K562 (cell line): Measurements from ENCODE around the gene SCAPER. TPM values are rescaled to one million over a fixed set of nuclear protein-coding genes. Genes with fewer than 3 reads are reported as not detected.

Source experiments
- ATAC-seq: fragments of 200-7000 bp; cut with Tn5 transposase; 3 replicates; pipeline ENCODE4 v1.9.1; 2020; ENCODE audit warnings: moderate library complexity
- BruUV-seq: library from RNA; stranded (reverse); fragments of 400-500 nt; replicated peaks from 2 replicates; lab custom pipeline; 2021; lab: Mats Ljungman, UMichigan
- CTCF ChIA-PET: fragments of 300-600 bp; formaldehyde crosslinking; extraction: SDS; loops from one replicate; lab custom pipeline; 2021; ENCODE audit warnings: low intra/inter-chr PET ratio; lab: Yijun Ruan, JAX
- POLR2A ChIA-PET: fragments of 300-600, 350-650 bp; sonication (Branson Sonifier 250); formaldehyde crosslinking; extraction: SDS; loops from one replicate; lab custom pipeline; 2021; ENCODE audit warnings: antibody characterized with exemption, inconsistent platforms; lab: Yijun Ruan, JAX
- DNase-seq, 4 experiments: peaks; one replicate each; pipeline versions ENCODE4 v3.0.0 to v3.0.0-alpha.2; 2011 to 2018; ENCODE audit warnings: low spot score in 3 of 4, mixed read lengths in 3 of 4; ENCODE audit errors: extremely low read depth in 1 of 4
- FAIRE-seq: peaks from 2 replicates; lab custom pipeline; 2011; peaks lifted over from hg19 to GRCh38; lab: Jason Lieb, UNC
- H2AFZ ChIP-seq: 2 replicates; pipeline ENCODE4 v1.6.0; 2011; ENCODE audit warnings: low read depth, low read length, control low read depth, inconsistent platforms
- H3K27ac ChIP-seq: fragments of 200-600 bp; 3 replicates; pipeline ENCODE4 v1.8.0; 2011; ENCODE audit warnings: low read depth, mild to moderate bottlenecking, control low read depth, inconsistent platforms, low read length, moderate library complexity, mixed read lengths; ENCODE audit errors: extremely low read depth
- H3K27me3 ChIP-seq, 2 experiments: fragments of 300-600 bp in 1 of 2; 2 replicates in 1 of 2; 3 replicates in 1 of 2; pipeline versions ENCODE4 v1.6.0 to v1.8.0; 2011; ENCODE audit warnings: inconsistent platforms in 2 of 2, low read length in 2 of 2, mild to moderate bottlenecking in 1 of 2, mixed read lengths in 1 of 2, moderate library complexity in 1 of 2; ENCODE audit not compliant: control insufficient read depth in 2 of 2, insufficient read depth in 2 of 2
- H3K36me3 ChIP-seq: fragments of 300-600 bp; 3 replicates; pipeline ENCODE4 v1.8.0; 2011; ENCODE audit warnings: mild to moderate bottlenecking, low read length, inconsistent platforms; ENCODE audit not compliant: control insufficient read depth, insufficient read depth
- H3K4me1 ChIP-seq, 2 experiments: fragments of 200-600 bp in 1 of 2; replicated peaks in 1 of 2; 2 replicates in 1 of 2; 3 replicates in 1 of 2; pipeline versions ENCODE4 v1.5.1 to v1.8.0; 2011; ENCODE audit warnings: inconsistent platforms in 2 of 2, low read length in 2 of 2, mild to moderate bottlenecking in 1 of 2, mixed read lengths in 1 of 2, moderate library complexity in 1 of 2; ENCODE audit not compliant: control insufficient read depth in 2 of 2, insufficient read depth in 2 of 2
- H3K4me2 ChIP-seq: 2 replicates; pipeline ENCODE4 v1.6.1; 2011; ENCODE audit warnings: low read length, control low read depth, inconsistent platforms, mixed read lengths; ENCODE audit not compliant: insufficient read depth
- H3K4me3 ChIP-seq: fragments of 200-600 bp; sonication (generic), shearing (Covaris generic); 2 replicates; pipeline ENCODE4 v1.5.1; 2016; ENCODE audit warnings: control low read depth, inconsistent platforms
- H3K79me2 ChIP-seq: fragments of 200-600 bp; 3 replicates; pipeline ENCODE4 v1.8.0; 2011; ENCODE audit warnings: low read length, inconsistent platforms; ENCODE audit not compliant: control insufficient read depth, insufficient read depth
- H3K9ac ChIP-seq, 2 experiments: 2 replicates each; pipeline versions ENCODE4 v1.6.0 to v1.6.1; 2011; ENCODE audit warnings: low read depth in 2 of 2, low read length in 2 of 2, control low read depth in 1 of 2, inconsistent platforms in 1 of 2, mild to moderate bottlenecking in 1 of 2, mixed read lengths in 1 of 2; ENCODE audit not compliant: insufficient read depth in 1 of 2
- H3K9me1 ChIP-seq: one replicate; pipeline ENCODE4 v1.6.0; 2011; ENCODE audit warnings: inconsistent platforms, mild to moderate bottlenecking, low read length, moderate library complexity; ENCODE audit not compliant: control insufficient read depth, insufficient read depth
- H3K9me3 ChIP-seq: replicated peaks from 2 replicates; pipeline ENCODE4 v1.5.1; 2011; ENCODE audit warnings: low read depth, low read length, inconsistent platforms; ENCODE audit not compliant: control insufficient read depth, insufficient read depth
- H4K20me1 ChIP-seq: replicated peaks from 2 replicates; pipeline ENCODE4 v1.6.1; 2011; ENCODE audit warnings: low read length, inconsistent platforms, mixed read lengths; ENCODE audit not compliant: control insufficient read depth, insufficient read depth
- CBX5 ChIP-seq: IDR thresholded peaks from 2 replicates; pipeline ENCODE4 v1.6.1; 2014; ENCODE audit warnings: low read depth, borderline replicate concordance
- EWSR1 ChIP-seq: fragments of 450-650 bp; IDR thresholded peaks from 2 replicates; pipeline ENCODE4 v1.6.1; 2018; ENCODE audit warnings: borderline replicate concordance, mild to moderate bottlenecking, low read depth, moderate library complexity; ENCODE audit not compliant: partially characterized antibody
- NR2C1 ChIP-seq, 2 experiments: fragments of 450-650 bp; IDR thresholded peaks; 2 replicates each; pipeline ENCODE4 v1.6.1; 2017; ENCODE audit warnings: mild to moderate bottlenecking in 2 of 2, antibody characterized with exemption in 1 of 2, inconsistent platforms in 1 of 2, missing compliant biosample characterization in 1 of 2, missing genetic modification characterization in 1 of 2
- PCBP2 ChIP-seq: fragments of 200-400 bp; formaldehyde crosslinking; IDR thresholded peaks from 2 replicates; pipeline ENCODE4 v1.6.1; 2018; ENCODE audit warnings: low read length, low read depth, mild to moderate bottlenecking, moderate library complexity; ENCODE audit not compliant: poor library complexity, severe bottlenecking
- SMARCA4 ChIP-seq: fragments of 450-650 bp; IDR thresholded peaks from 2 replicates; pipeline ENCODE4 v1.6.1; 2016
- STAT5A ChIP-seq: IDR thresholded peaks from 2 replicates; pipeline ENCODE4 v1.6.1; 2012; ENCODE audit warnings: low read length, inconsistent platforms, borderline replicate concordance
- TRIM28 ChIP-seq: fragments of 450-650 bp; IDR thresholded peaks from 2 replicates; pipeline ENCODE4 v1.6.1; 2017
- ZNF707 ChIP-seq: fragments of 250-450 bp; sonication (Bioruptor Pico); conservative IDR thresholded peaks from 2 replicates; pipeline ENCODE4 v1.8.0; 2022; ENCODE audit warnings: inconsistent platforms, mild to moderate bottlenecking, moderate library complexity
- WGBS: fragments of 100-300 bp; shearing (Covaris generic); methylation state at CpG from one replicate; pipeline ENCODE4 v1.1.6; 2016; ENCODE audit warnings: low coverage, mixed read lengths; ENCODE audit not compliant: insufficient coverage; ENCODE audit errors: missing lambda C conversion rate; 5-methylcytosine and 5-hydroxymethylcytosine counted together
- in situ Hi-C: fragments of 300-500 bp; cut with MboI; formaldehyde crosslinking; loops from 4 replicates; pipeline ENCODE4 v1.15.0; 2018; ENCODE audit warnings: inconsistent platforms, mixed read lengths
- intact Hi-C: fragments of 100-400 bp; cut with micrococcal nuclease; formaldehyde crosslinking; loops from 2 replicates; pipeline ENCODE4 v1.14.2; 2022
- polyA plus RNA-seq, 8 experiments: library from polyadenylated mRNA; depleted of rRNA in 4 of 8; stranded (reverse) in 5 of 8; unstranded in 3 of 8; fragments of >200 nt; fragmentation: Nextera tagmentation in 2 of 8; fragmentation: Illumina TruSeq in 1 of 8; extraction: Ambion mirVana in 2 of 8; extraction: Trizol in 1 of 8; gene quantifications; 2 replicates each; pipeline versions ENCODE4 v1.2.1 to v1.2.3, GENCODE V29; 2011 to 2014; ENCODE audit warnings: inconsistent platforms in 1 of 8, missing spikeins in 1 of 8
- total RNA-seq, 7 experiments: library from RNA; depleted of rRNA in 6 of 7; stranded (reverse); fragments of >200 nt in 6 of 7; fragmentation: Illumina TruSeq in 2 of 7; extraction: Trizol in 2 of 7; gene quantifications; 2 replicates each; pipeline versions ENCODE4 v1.2.1 to v1.2.3, GENCODE V29; 2011 to 2021; ENCODE audit warnings: low replicate concordance in 1 of 7
- TF ChIP-seq, protein P1 (sequence below): fragments of 200-800 bp; sonication (Bioruptor generic); IDR thresholded peaks from 2 replicates; pipeline ENCODE4 v1.6.1; 2017; ENCODE audit warnings: missing genetic modification characterization, missing compliant biosample characterization
- TF ChIP-seq, protein P2 (sequence below): sonication (generic); formaldehyde crosslinking; IDR thresholded peaks from 2 replicates; pipeline ENCODE4 v1.9.0; 2022; ENCODE audit warnings: mild to moderate bottlenecking, missing genetic modification reagents
- TF ChIP-seq, protein P3 (sequence below): sonication (generic); formaldehyde crosslinking; IDR thresholded peaks from 2 replicates; pipeline ENCODE4 v1.8.0; 2023; ENCODE audit warnings: missing genetic modification reagents, mild to moderate bottlenecking, borderline replicate concordance
- TF ChIP-seq, protein P4 (sequence below): fragments of 450-650 bp; IDR thresholded peaks from one replicate; pipeline ENCODE4 v1.6.1; 2018; ENCODE audit warnings: mild to moderate bottlenecking, moderate library complexity; ENCODE audit not compliant: partially characterized antibody

SCAPER gene
- total and polyA plus RNA-seq, 9 of the 15 experiments (the other 6 are each of a cell fraction or from before 2014, with no cell fraction given): 1.3 to 5.7 (median 3.2) TPM

DNA sequence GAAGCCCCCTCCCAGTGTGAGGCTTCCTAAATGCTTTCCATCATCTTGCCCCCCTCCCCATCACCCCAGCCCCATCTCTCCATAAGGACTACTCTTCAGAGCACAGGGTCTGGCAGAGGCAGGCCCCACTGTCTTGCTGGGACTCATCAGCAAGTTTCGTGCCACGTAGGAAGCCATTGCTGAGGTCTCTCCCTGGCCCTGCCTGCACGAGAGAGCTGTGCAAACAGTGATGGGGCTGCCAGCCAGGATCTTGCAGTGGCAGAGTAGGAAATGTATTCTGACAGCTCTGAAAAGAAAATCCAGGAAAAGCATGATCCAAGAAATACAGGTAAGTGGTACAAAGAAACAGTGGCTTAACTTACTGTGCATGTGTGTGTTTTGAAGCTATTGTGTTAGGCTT, 546.0 kb downstream of the SCAPER start (continued):
- TF ChIP-seq, protein P1, sequence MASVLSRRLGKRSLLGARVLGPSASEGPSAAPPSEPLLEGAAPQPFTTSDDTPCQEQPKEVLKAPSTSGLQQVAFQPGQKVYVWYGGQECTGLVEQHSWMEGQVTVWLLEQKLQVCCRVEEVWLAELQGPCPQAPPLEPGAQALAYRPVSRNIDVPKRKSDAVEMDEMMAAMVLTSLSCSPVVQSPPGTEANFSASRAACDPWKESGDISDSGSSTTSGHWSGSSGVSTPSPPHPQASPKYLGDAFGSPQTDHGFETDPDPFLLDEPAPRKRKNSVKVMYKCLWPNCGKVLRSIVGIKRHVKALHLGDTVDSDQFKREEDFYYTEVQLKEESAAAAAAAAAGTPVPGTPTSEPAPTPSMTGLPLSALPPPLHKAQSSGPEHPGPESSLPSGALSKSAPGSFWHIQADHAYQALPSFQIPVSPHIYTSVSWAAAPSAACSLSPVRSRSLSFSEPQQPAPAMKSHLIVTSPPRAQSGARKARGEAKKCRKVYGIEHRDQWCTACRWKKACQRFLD (CRISPR knock-in tag): no peak
- TF ChIP-seq SMARCA4: no peak

DNA sequence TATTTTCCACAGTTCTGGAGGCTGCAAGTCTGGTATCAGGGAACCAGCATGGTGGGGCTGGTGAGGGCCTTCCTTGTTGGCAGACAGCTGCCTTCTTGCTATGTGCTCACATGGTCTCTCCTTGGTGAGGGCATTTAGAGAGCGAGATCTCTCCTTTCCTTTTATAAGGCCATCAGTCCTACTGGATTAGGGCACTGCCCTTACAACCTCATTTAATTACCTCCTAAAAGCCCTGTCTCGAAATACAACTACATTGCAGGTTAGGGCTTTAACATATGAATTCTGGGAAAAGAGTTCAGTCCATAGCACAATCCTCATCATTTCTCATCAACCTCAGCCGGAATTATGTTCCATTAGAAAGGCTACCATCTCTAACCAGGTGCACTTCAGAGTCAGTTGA, 546.7 kb downstream of the SCAPER start:
- H3K27ac ChIP-seq: no peak overlapping the region
- H3K36me3 ChIP-seq: no peaks in the 10 kb centered on the region
- intact Hi-C loops (no loop called here), in situ Hi-C loops (no loop called here)
- ChIA-PET POLR2A (interaction anchor here (0.7 to 1.6 kb wide), 2 partner anchors 10 to 23 kb away, joined by 3 to 4 read pairs; no protein-coding TSS in a partner anchor), CTCF (no interaction called here)
- no TSS peak for BruUV-seq
- no peak for FAIRE-seq
- H2AFZ ChIP-seq: no peak overlapping the region
- 0% methylated on average over 3 of the region's 3 CpGs for whole genome bisulfite sequencing
- no peaks in the 10 kb centered on the region; a peak in 1 of 5 replicates for H3K4me1 ChIP-seq
- no peaks in the 10 kb centered on the region for H3K9me1 ChIP-seq
- ATAC-seq: no peak
- H3K9me3 ChIP-seq: no peaks in the 10 kb centered on the region
- no peaks in the 10 kb centered on the region for H4K20me1 ChIP-seq
- no peaks in the 10 kb centered on the region for H3K79me2 ChIP-seq
- H3K4me3 ChIP-seq: no peak overlapping the region
- H3K4me2 ChIP-seq: no peak overlapping the region
- no peak for DNase-seq
- peaks cover 2 to 16% of the 10 kb centered on the region in 2 experiments; a peak in 3 of 5 replicates for H3K27me3 ChIP-seq
- no peak overlapping the region for H3K9ac ChIP-seq
- TF ChIP-seq, protein P2, sequence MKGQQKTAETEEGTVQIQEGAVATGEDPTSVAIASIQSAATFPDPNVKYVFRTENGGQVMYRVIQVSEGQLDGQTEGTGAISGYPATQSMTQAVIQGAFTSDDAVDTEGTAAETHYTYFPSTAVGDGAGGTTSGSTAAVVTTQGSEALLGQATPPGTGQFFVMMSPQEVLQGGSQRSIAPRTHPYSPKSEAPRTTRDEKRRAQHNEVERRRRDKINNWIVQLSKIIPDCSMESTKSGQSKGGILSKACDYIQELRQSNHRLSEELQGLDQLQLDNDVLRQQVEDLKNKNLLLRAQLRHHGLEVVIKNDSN: no peak
- TF ChIP-seq NR2C1 (IDR thresholded peaks at IDR 0.05): no peak
- TF ChIP-seq NR2C1 (tag; IDR thresholded peaks at IDR 0.05): no peak
- no peak for TF ChIP-seq TRIM28
- no peak for TF ChIP-seq STAT5A
- TF ChIP-seq CBX5: no peak
- TF ChIP-seq ZNF707: no peak
- no peak for TF ChIP-seq PCBP2
- TF ChIP-seq, protein P3, sequence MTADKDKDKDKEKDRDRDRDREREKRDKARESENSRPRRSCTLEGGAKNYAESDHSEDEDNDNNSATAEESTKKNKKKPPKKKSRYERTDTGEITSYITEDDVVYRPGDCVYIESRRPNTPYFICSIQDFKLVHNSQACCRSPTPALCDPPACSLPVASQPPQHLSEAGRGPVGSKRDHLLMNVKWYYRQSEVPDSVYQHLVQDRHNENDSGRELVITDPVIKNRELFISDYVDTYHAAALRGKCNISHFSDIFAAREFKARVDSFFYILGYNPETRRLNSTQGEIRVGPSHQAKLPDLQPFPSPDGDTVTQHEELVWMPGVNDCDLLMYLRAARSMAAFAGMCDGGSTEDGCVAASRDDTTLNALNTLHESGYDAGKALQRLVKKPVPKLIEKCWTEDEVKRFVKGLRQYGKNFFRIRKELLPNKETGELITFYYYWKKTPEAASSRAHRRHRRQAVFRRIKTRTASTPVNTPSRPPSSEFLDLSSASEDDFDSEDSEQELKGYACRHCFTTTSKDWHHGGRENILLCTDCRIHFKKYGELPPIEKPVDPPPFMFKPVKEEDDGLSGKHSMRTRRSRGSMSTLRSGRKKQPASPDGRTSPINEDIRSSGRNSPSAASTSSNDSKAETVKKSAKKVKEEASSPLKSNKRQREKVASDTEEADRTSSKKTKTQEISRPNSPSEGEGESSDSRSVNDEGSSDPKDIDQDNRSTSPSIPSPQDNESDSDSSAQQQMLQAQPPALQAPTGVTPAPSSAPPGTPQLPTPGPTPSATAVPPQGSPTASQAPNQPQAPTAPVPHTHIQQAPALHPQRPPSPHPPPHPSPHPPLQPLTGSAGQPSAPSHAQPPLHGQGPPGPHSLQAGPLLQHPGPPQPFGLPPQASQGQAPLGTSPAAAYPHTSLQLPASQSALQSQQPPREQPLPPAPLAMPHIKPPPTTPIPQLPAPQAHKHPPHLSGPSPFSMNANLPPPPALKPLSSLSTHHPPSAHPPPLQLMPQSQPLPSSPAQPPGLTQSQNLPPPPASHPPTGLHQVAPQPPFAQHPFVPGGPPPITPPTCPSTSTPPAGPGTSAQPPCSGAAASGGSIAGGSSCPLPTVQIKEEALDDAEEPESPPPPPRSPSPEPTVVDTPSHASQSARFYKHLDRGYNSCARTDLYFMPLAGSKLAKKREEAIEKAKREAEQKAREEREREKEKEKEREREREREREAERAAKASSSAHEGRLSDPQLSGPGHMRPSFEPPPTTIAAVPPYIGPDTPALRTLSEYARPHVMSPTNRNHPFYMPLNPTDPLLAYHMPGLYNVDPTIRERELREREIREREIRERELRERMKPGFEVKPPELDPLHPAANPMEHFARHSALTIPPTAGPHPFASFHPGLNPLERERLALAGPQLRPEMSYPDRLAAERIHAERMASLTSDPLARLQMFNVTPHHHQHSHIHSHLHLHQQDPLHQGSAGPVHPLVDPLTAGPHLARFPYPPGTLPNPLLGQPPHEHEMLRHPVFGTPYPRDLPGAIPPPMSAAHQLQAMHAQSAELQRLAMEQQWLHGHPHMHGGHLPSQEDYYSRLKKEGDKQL (CRISPR knock-in tag): no peak
- TF ChIP-seq, protein P4, sequence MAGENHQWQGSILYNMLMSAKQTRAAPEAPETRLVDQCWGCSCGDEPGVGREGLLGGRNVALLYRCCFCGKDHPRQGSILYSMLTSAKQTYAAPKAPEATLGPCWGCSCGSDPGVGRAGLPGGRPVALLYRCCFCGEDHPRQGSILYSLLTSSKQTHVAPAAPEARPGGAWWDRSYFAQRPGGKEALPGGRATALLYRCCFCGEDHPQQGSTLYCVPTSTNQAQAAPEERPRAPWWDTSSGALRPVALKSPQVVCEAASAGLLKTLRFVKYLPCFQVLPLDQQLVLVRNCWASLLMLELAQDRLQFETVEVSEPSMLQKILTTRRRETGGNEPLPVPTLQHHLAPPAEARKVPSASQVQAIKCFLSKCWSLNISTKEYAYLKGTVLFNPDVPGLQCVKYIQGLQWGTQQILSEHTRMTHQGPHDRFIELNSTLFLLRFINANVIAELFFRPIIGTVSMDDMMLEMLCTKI: no peak
- TF ChIP-seq EWSR1: no peak
